HG02938 (cell line): ENCODE measurements around the gene NHERF1.

ENCODE experiments used
- ATAC-seq: cut with Tn5 transposase; IDR thresholded peaks from one replicate; pipeline ENCODE4 v1.9.1; 2021; ENCODE audit warnings: mild to moderate bottlenecking, moderate library complexity; ENCODE audit not compliant: unreplicated experiment

NHERF1 gene

DNA sequence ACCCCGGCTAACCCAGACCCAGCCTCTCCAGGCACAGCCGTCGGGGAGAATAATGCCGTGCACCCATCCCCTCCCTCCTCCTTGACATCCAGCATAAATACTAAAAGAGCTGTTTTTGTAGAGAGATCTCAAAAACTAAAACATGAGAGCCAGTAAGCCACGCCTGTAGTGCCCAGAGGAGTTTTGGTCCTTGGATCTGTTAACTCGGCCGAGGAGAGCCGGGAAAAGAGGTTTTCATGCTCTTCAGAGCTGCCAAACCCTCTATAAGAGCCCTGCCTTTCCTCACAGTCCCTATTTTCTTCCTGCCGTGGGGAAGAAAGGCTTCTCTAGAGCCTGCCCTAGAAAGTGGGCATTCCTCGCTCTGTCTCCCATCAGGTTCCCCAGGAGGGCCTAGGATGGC, 57.9 kb downstream of the NHERF1 start:
- no peak for ATAC-seq

DNA sequence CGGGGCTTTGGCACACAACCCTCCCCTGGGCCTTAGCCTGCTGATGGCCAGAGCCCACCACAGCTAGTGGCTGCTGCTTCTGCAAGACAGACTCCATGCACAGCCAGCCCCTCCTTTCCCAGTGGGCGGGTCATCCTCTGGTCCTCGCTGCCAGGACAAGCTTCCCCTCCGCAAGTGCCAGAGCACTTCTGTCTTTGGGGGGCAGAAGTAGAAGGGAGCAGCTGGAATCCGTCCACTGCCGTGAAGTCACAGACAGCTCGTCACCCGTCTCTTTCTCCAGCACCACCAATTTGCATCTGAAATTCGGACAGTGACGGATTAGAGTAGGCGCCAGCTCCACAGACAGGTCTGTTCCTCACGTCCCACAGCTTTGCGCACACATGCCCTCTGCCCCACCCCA, 59.0 kb downstream of the NHERF1 start:
- no peak for ATAC-seq

DNA sequence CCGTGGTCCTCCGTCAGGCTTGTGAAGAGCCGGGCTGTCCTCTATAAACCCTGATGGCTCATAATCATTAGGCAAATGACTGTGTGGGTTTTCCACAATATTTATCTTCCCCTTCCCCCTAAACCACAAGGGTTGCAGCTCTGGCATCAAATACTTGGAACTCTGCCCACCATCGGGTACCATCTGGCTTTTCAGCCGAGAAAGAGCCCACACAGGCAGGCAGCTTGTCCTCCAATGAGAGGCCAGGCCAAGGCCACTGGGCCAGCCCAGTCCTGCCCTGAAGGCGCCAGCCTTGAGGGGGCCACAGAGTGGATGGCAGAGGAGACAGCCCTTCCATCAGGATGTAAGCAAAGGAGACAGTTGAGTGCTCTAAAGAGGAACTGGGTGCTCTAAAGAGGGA, 59.5 kb downstream of the NHERF1 start:
- no peak for ATAC-seq

DNA sequence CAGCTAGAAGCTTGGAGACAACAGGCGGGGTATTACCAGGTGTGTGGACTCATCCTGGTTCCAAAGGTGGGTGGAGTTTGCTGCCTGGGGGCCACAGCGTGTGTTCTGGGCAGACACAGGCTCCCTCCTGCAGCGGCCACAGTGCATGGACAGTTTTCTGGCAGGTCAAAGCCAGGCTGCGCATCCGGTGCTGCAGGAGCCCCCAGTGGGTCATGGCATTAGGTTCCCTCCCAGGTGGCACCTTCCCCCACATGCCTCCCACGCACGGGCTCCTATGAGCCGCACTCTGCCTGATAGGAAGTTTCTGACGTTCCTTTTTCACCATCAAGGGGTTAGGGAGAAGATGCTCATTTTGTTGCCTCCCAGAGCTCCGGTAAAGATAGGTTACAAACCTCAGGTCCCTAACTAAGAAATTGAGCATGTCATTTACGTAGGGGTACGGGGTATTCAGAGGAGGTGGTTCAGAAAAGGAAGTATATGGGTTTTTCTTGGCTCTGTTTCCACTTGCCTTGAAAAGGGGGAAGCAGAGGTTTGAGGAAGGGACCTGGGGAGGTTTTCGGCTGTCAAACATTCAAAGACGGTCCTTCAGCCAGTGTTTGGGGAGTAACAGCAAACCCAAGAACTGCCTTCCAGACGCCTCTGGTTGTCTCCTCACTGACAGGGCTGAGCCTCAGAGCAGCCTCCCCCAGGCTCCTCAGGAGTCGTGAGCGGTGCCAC, 60.4 kb downstream of the NHERF1 start:
- ATAC-seq, result no peak

DNA sequence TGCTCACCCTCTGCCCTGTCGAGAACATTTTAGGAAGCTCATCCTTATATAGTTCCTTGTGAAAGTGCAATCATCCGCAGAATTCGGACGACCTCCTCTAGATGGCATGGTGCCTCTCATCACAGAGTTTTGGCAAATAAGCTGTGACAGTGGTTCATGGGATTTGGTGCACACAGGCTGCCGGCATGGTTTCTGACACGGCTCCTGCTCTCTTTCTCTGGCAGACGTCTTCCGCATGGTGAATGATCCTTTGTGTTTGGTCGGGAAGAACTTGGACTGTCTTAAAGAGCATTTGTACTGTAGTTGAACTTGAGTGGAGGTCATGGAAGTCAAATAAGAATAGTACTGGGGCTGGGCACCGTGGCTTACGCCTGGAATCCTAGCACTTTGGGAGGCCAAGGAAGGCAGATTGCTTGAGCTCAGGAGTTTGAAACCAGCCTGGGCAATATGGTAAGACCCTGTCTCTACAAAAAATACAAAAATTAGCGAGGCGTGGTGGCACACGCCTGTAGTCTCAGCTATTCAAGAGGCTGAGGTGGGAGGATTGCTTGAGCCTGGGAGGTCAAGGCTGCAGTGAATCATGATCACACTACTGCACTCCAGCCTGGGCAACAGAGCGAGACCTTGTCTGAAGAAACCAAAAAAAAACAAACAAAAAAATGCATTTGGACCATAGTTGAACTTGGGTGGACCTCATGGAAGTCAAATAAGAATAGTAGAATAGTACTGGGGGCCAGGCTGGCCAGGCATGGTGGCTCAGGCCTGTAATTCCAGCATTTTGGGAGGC, 62.5 kb downstream of the NHERF1 start:
- no peak for ATAC-seq

DNA sequence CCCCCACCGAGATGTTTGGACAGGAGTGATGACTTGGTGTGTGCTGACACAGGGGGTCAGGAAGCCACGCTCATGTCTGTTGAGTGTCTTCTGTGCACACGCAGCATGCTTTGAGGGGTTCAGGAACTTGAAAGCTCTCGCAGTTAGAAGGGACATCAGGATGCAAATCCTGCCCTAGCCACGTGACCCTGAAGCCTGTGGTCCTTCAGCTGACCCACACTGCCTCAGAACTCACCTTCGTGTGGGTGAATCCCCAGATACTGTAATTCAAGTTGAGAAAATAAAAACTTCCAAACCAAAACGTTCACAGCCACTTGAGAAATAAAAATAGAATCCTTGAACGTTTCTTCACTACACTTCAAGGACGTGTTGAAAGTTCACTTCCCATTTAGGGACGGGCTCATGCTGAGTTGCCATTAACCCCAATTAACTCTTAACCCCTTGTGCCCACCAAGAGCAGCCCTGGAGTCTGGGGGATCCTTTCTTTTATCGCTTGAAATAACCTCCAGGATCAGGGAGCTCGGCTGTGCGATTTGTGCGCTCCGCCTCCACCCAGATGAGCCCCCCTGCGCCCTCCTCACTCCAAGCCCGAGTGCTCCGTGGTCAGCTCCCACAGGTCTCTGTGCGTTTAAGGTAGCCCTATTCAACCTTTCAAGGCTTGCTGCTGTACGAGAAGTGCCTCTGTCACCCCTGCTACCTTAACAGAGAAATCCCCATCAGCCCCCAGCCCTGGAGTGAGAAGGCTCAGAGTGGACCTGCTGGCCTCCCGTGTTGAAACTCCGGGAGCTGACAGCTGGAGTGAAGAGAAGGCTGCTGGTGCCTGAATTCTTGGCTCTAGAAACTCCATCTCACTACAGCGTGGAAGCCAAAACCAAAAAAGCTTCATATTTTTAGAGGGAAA, 63.9 kb downstream of the NHERF1 start:
- ATAC-seq, result no peak

DNA sequence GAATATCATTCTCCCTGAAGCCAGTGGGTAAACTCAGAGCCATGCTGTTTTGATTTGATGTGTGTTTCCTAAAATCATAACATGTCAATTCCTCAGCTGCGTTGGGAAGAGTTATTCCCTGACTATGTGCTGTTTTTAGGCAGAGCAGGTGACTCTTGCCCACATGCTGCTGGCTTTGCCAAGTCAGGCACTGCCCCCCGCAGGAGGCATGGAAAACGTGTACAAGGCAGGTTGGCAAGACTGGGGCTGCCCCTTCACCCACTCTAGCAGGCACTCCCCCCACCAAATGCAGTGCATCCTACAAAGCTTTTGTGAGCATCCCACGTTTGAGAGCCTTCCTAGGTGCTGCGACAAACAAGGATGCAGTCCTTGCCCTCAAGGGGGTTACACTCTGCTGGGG, 66.0 kb downstream of the NHERF1 start:
- ATAC-seq, result no peak

DNA sequence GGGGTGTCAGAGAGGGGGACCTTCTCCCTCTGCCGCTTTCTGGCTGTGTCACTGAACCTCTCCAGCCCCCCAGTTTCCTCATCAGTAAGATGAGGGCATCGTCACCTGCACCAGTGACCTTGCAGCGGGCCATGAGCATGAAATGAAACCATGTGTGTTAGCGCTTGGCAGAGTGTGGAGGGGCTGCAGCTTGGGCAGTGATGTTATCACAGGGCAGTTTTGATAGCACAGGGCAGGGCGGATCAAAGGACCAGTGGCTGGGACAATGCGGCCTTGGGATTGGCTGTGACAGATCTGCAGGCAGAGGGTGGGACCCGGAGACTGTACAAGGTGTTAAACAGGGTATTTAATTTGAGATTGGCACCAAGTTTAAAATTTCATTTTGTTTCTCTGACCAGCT, 66.6 kb downstream of the NHERF1 start:
- ATAC-seq, result no peak

DNA sequence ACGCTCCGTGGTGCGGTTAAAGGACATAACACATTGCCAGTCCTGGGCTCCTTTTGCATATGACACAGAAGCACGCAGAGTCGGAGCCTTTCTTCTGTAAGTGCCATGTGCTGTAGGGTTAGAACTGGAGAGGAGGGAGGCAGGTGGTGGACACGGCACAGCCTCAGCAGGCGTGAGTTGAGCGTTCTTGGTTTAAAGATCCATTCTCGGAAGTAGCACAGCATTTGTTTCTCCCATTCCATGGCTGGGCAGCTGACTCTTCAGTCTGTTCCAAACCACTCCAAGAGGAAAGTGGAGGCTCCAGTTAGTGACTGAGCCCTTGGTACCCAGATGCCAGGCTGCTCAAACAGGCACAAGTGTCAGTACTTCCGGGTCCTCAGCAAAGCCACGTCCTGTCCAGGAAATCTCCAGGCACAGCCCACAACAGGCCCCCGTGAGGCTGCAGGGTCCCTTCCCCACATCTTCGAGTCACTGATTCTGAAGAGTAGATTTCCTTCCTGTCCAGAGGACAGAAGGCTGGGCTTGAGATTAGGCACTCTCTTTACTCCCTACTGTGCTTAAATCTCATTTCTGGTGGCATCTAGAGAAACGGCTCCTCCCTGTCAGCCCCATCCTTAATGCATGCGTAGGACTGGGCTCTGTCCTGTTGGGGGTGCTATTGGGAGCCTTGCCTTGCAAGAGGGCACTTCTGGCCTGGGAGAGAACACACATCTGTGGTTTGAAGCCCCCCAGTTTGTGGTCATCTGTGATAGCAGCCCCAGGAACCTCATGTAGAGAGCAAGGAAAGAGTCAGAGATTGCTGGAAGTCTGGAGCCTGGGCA, 67.3 kb downstream of the NHERF1 start:
- ATAC-seq, result no peak

DNA sequence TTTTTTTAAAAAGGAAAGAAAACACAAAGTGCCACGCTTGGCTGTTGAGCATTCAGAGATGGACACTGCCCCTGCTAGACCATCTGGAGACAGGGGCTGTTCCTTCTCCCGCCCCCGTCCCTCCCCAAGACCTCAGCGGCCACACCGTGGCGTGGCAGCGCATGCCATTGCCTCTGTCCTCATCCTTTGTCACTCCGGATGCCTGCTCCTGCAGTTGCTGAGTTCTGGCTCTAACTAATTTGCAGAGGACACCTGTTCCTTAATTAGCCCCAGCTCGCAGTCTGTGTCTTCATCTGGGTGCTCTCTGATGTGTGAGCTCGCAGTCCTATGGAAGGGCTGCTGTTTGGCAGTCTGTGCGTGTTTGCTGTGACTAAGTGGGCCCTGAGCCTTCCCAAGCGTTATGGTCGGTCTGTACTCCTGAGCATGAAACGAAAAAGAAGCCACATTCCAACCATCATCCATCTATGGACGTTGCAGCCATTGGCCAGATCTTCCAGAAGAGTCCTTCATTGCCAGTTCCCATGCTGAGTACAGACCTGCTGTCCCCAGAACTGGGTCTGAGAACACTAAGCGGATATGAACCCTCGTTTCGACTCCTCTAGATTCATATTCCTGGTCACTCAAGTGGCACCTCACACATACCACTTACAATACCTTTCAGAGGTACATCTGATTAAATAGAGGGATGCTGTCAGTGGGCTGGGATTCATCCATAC, 68.6 kb downstream of the NHERF1 start:
- ATAC-seq, result no peak

DNA sequence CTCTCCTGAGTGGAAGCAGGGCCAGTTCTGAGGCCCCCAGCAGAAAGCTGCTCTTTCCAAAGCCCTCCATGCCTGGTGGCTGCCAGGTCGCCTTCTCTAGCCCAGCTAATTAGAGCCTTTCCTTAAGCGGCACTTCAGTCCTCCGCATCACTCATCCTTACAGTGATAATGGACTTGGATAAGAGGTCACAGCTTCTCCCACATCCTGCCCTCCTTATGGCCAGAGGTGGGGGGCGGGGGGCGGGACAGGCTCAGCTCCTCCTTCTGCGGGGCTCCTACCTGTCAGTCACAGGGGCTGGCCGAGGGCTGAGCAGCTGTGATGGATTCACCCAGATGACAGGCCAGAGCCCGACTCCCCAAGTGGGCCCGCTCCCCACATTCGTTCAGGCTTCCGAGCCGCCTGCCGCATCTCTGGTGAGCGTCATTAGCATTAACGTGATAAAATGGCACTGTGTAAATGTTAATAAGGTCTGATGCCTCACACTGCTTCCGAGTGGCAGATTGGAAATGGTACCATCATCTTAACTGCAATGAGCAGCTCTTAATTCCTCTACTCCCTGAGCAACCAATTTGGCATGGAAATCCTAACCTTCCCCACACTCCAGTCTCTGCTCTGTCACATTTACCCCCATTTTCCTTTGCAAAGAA, 70.0 kb downstream of the NHERF1 start:
- ATAC-seq, result no peak
